Peyer's patch (tissue), 4 donors: Measurements from ENCODE around the gene TVP23C.

ENCODE experiments used
- POLR2A ChIP-seq, 2 donors: fragments of 450-650 bp; IDR thresholded peaks; one replicate each; pipeline ENCODE4 v1.5.1; 2017; ENCODE audit warnings: antibody characterized with exemption in 2 of 2, mild to moderate bottlenecking in 2 of 2, moderate library complexity in 2 of 2
- TF ChIP-seq, protein P1 (sequence below), 6 experiments: fragments of 450-650 bp in 4 of 6; fragments of 200-600 bp in 2 of 6; sonication (generic) in 1 of 6; IDR thresholded peaks; one replicate each; pipeline ENCODE4 v1.5.1; 2017 to 2019; ENCODE audit warnings: antibody characterized with exemption in 6 of 6, mild to moderate bottlenecking in 3 of 6, moderate library complexity in 1 of 6

DNA sequence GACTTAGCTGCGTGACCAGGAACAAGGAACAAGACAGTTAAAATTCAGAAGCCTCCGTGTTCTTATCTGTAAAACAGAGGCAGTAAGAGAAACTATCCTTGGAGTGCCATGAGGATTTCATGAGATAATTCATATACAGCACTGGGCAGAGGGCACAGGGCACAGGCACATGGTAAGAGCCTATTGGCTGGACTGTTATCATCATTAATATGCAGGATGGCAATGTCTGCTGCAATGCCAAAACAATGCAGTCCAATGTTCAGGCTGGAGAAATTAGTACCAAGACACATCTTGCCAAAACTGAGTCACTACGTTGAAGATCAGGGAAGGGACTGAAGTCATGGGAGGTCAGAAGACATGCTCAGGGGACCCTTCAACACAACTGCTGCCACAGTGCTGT, 109.5 kb downstream of the TVP23C start:
- no peak for TF ChIP-seq POLR2A (IDR thresholded peaks at IDR 0.05)
- TF ChIP-seq, protein P1, sequence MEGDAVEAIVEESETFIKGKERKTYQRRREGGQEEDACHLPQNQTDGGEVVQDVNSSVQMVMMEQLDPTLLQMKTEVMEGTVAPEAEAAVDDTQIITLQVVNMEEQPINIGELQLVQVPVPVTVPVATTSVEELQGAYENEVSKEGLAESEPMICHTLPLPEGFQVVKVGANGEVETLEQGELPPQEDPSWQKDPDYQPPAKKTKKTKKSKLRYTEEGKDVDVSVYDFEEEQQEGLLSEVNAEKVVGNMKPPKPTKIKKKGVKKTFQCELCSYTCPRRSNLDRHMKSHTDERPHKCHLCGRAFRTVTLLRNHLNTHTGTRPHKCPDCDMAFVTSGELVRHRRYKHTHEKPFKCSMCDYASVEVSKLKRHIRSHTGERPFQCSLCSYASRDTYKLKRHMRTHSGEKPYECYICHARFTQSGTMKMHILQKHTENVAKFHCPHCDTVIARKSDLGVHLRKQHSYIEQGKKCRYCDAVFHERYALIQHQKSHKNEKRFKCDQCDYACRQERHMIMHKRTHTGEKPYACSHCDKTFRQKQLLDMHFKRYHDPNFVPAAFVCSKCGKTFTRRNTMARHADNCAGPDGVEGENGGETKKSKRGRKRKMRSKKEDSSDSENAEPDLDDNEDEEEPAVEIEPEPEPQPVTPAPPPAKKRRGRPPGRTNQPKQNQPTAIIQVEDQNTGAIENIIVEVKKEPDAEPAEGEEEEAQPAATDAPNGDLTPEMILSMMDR (IDR thresholded peaks at IDR 0.05) = peak in 1 of 6 experiments; percentile 2
